IMR-90 (cell line): Measurements from ENCODE around the gene MRPL21. TPM values are rescaled to one million over a fixed set of nuclear protein-coding genes. Genes with fewer than 3 reads are reported as not detected.

ENCODE experiments used
- ATAC-seq: fragments of 200-7000 bp; cut with Tn5 transposase; 2 replicates; pipeline ENCODE4 v1.9.1; 2020; ENCODE audit warnings: low read depth, mild to moderate bottlenecking, moderate library complexity
- BruUV-seq: library from RNA; stranded (reverse); fragments of 400-500 nt; replicated peaks from 2 replicates; lab custom pipeline; 2021; lab: Mats Ljungman, UMichigan
- CTCF ChIA-PET: fragments of 300-600 bp; formaldehyde crosslinking; extraction: SDS; loops from one replicate; lab custom pipeline; 2021; ENCODE audit warnings: antibody characterized with exemption; lab: Yijun Ruan, JAX
- POLR2A ChIA-PET: fragments of 300-600 bp; sonication (Branson Sonifier 250); formaldehyde crosslinking; loops from one replicate; lab custom pipeline; 2022; ENCODE audit warnings: antibody characterized with exemption; ENCODE audit not compliant: unreplicated experiment; lab: Charles Lee
- DNase-seq: peaks from one replicate; pipeline ENCODE4 v3.0.0; 2013
- H2AFZ ChIP-seq: replicated peaks from 2 replicates; pipeline ENCODE3; 2013; ENCODE audit warnings: low read length, mild to moderate bottlenecking; ENCODE audit not compliant: poor library complexity
- H2AK5ac ChIP-seq: 2 replicates; pipeline ENCODE4 v1.6.1; 2013; ENCODE audit warnings: low read depth, low read length, inconsistent platforms
- H2AK9ac ChIP-seq: replicated peaks from 2 replicates; pipeline ENCODE3; 2013; ENCODE audit warnings: mild to moderate bottlenecking, low read depth, low read length, moderate library complexity; ENCODE audit not compliant: poor library complexity
- H2BK120ac ChIP-seq: 2 replicates; pipeline ENCODE4 v1.6.1; 2013; ENCODE audit warnings: low read depth, low read length, inconsistent platforms
- H2BK15ac ChIP-seq: 3 replicates; pipeline ENCODE4 v1.6.1; 2013; ENCODE audit warnings: low read depth, low read length, inconsistent platforms
- H2BK20ac ChIP-seq: 2 replicates; pipeline ENCODE4 v1.6.1; 2013; ENCODE audit warnings: low read depth, mild to moderate bottlenecking, inconsistent platforms, low read length, moderate library complexity
- H2BK5ac ChIP-seq: 2 replicates; pipeline ENCODE4 v1.6.1; 2013; ENCODE audit warnings: mild to moderate bottlenecking, low read depth, low read length, inconsistent platforms; ENCODE audit not compliant: poor library complexity, severe bottlenecking
- H3K14ac ChIP-seq: replicated peaks from 2 replicates; pipeline ENCODE4 v1.6.1; 2013; ENCODE audit warnings: low read depth, low read length, inconsistent platforms
- H3K18ac ChIP-seq: 2 replicates; pipeline ENCODE4 v1.6.1; 2013; ENCODE audit warnings: low read depth, low read length, control low read depth
- H3K23ac ChIP-seq: 2 replicates; pipeline ENCODE4 v1.6.1; 2013; ENCODE audit warnings: low read depth, low read length, inconsistent platforms
- H3K27ac ChIP-seq: 2 replicates; pipeline ENCODE4 v1.5.1; 2013; ENCODE audit warnings: mild to moderate bottlenecking, control low read depth, low read length; ENCODE audit not compliant: insufficient read depth
- H3K27me3 ChIP-seq: 2 replicates; pipeline ENCODE4 v1.6.1; 2013; ENCODE audit warnings: low read length; ENCODE audit not compliant: control insufficient read depth, insufficient read depth
- H3K36me3 ChIP-seq: 2 replicates; pipeline ENCODE4 v1.6.1; 2013; ENCODE audit warnings: low read length, mixed read lengths; ENCODE audit not compliant: control insufficient read depth, insufficient read depth
- H3K4ac ChIP-seq: 2 replicates; pipeline ENCODE4 v1.6.1; 2013; ENCODE audit warnings: low read depth, low read length, inconsistent platforms
- H3K4me1 ChIP-seq: 2 replicates; pipeline ENCODE4 v1.6.1; 2013; ENCODE audit warnings: low read length, mixed read lengths; ENCODE audit not compliant: control insufficient read depth, insufficient read depth
- H3K4me2 ChIP-seq: 2 replicates; pipeline ENCODE4 v1.6.1; 2013; ENCODE audit warnings: low read depth, mild to moderate bottlenecking, control low read depth, low read length, moderate library complexity
- H3K4me3 ChIP-seq: 2 replicates; pipeline ENCODE4 v1.5.1; 2013; ENCODE audit warnings: low read depth, mild to moderate bottlenecking, control low read depth, low read length, moderate library complexity; ENCODE audit not compliant: insufficient read depth
- H3K56ac ChIP-seq: 2 replicates; pipeline ENCODE4 v1.6.1; 2013; ENCODE audit warnings: low read length, inconsistent platforms; ENCODE audit not compliant: insufficient read depth; ENCODE audit errors: extremely low read depth
- H3K79me1 ChIP-seq, 2 experiments: 2 replicates each; pipeline ENCODE4 v1.6.1; 2013; ENCODE audit warnings: low read length in 2 of 2, inconsistent platforms in 1 of 2, low read depth in 1 of 2
- H3K9ac ChIP-seq: 2 replicates; pipeline ENCODE4 v1.6.1; 2013; ENCODE audit warnings: low read depth, low read length, control low read depth
- H3K9me1 ChIP-seq: 2 replicates; pipeline ENCODE4 v1.6.1; 2013; ENCODE audit warnings: low read length, inconsistent platforms; ENCODE audit not compliant: insufficient read depth
- H3K9me3 ChIP-seq: 2 replicates; pipeline ENCODE4 v1.6.1; 2013; ENCODE audit warnings: low read length; ENCODE audit not compliant: control insufficient read depth, insufficient read depth
- H4K20me1 ChIP-seq: 2 replicates; pipeline ENCODE4 v1.6.1; 2013; ENCODE audit warnings: low read length, inconsistent platforms; ENCODE audit not compliant: insufficient read depth
- H4K5ac ChIP-seq: 2 replicates; pipeline ENCODE4 v1.6.1; 2013; ENCODE audit warnings: mild to moderate bottlenecking, low read depth, low read length, control low read depth
- H4K8ac ChIP-seq, 2 experiments: 2 replicates each; pipeline ENCODE4 v1.6.1; 2013; ENCODE audit warnings: low read depth in 2 of 2, low read length in 2 of 2, control low read depth in 1 of 2, inconsistent platforms in 1 of 2
- H4K91ac ChIP-seq: 2 replicates; pipeline ENCODE4 v1.6.1; 2013; ENCODE audit warnings: low read depth, low read length, inconsistent platforms; ENCODE audit not compliant: insufficient read depth
- CEBPB ChIP-seq: IDR thresholded peaks from 2 replicates; pipeline ENCODE4 v1.6.1; 2012; ENCODE audit warnings: low read depth, low read length, improper control_type of control experiment
- CHD1 ChIP-seq: IDR thresholded peaks from 2 replicates; pipeline ENCODE4 v1.6.1; 2012; ENCODE audit warnings: low read depth, low read length, improper control_type of control experiment
- FOS ChIP-seq: fragments of 150-350 bp; IDR thresholded peaks from 2 replicates; pipeline ENCODE4 v1.6.1; 2016; ENCODE audit warnings: low read depth, low read length
- MAFK ChIP-seq: IDR thresholded peaks from 2 replicates; pipeline ENCODE4 v1.6.1; 2012; ENCODE audit warnings: low read depth, low read length, improper control_type of control experiment
- MAZ ChIP-seq: IDR thresholded peaks from 2 replicates; pipeline ENCODE4 v1.6.1; 2012; ENCODE audit warnings: low read depth, mild to moderate bottlenecking, low read length, improper control_type of control experiment, moderate library complexity, borderline replicate concordance
- MXI1 ChIP-seq: IDR thresholded peaks from 2 replicates; pipeline ENCODE4 v1.6.1; 2012; ENCODE audit warnings: low read depth, mild to moderate bottlenecking, low read length, moderate library complexity, borderline replicate concordance
- NFE2L2 ChIP-seq: fragments of 150-350 bp; IDR thresholded peaks from 2 replicates; pipeline ENCODE4 v1.6.1; 2016; ENCODE audit warnings: low read depth, mild to moderate bottlenecking, low read length
- POLR2A ChIP-seq: IDR thresholded peaks from 2 replicates; pipeline ENCODE4 v1.6.1; 2012; ENCODE audit warnings: mild to moderate bottlenecking, low read depth, low read length
- RAD21 ChIP-seq: IDR thresholded peaks from 2 replicates; pipeline ENCODE4 v1.6.1; 2012; ENCODE audit warnings: low read length, improper control_type of control experiment
- RCOR1 ChIP-seq: IDR thresholded peaks from 2 replicates; pipeline ENCODE4 v1.6.1; 2012; ENCODE audit warnings: mild to moderate bottlenecking, low read length, improper control_type of control experiment; ENCODE audit not compliant: insufficient replicate concordance
- RFX5 ChIP-seq: IDR thresholded peaks from 2 replicates; pipeline ENCODE4 v1.8.0; 2012; ENCODE audit warnings: low read depth, mild to moderate bottlenecking, low read length, moderate library complexity
- SMC3 ChIP-seq: fragments of 150-350 bp; IDR thresholded peaks from 2 replicates; pipeline ENCODE4 v1.6.1; 2016; ENCODE audit warnings: low read depth, mild to moderate bottlenecking, antibody characterized with exemption, low read length, moderate library complexity
- WGBS, 2 experiments: methylation state at CpG; one replicate each; pipeline versions ENCODE4 v1.1.5 to v1.1.7; 2013; ENCODE audit warnings: missing lambda C conversion rate in 2 of 2; ENCODE audit not compliant: insufficient read length in 1 of 2; ENCODE audit errors: extremely low coverage in 2 of 2; 5-methylcytosine and 5-hydroxymethylcytosine counted together
- dilution Hi-C: fragments of 300-500 bp; cut with HindIII; formaldehyde crosslinking; loops from one replicate; pipeline ENCODE4 v1.14.3; 2018; ENCODE audit warnings: low sequenced_read_pairs; ENCODE audit not compliant: unreplicated experiment
- in situ Hi-C: fragments of 300-500 bp; cut with MboI; formaldehyde crosslinking; loops from 3 replicates; pipeline ENCODE4 v1.14.3; 2019; ENCODE audit warnings: low sequenced_read_pairs, inconsistent platforms, mixed read lengths
- intact Hi-C: fragments of 100-400 bp; cut with micrococcal nuclease; formaldehyde crosslinking; loops from 2 replicates; pipeline ENCODE4 v1.10.0; 2022
- polyA plus RNA-seq, 3 experiments: library from polyadenylated mRNA; depleted of rRNA; stranded (reverse); fragments of >200 nt; gene quantifications; 2 replicates each; pipeline ENCODE4 v1.2.3, GENCODE V29; 2012; ENCODE audit warnings: low replicate concordance in 1 of 3
- total RNA-seq: library from RNA; depleted of rRNA; stranded (reverse); fragments of >200 nt; gene quantifications from 2 replicates; pipeline ENCODE4 v1.2.3, GENCODE V29; 2012
- TF ChIP-seq, protein P1 (sequence below): fragments of 150-350 bp; IDR thresholded peaks from 2 replicates; pipeline ENCODE4 v1.6.1; 2016; ENCODE audit warnings: low read depth, mild to moderate bottlenecking, low read length, moderate library complexity, borderline replicate concordance
- TF ChIP-seq, protein P2 (sequence below): conservative IDR thresholded peaks from 2 replicates; pipeline ENCODE4 v1.5.1; 2012; ENCODE audit warnings: mild to moderate bottlenecking, low read depth, low read length, improper control_type of control experiment
- TF ChIP-seq, protein P3 (sequence below): fragments of 150-350 bp; IDR thresholded peaks from 2 replicates; pipeline ENCODE4 v1.6.1; 2017; ENCODE audit warnings: mild to moderate bottlenecking, antibody characterized with exemption, low read length, low read depth

MRPL21 gene
- total and polyA plus RNA-seq, 2 of the 4 experiments (the other 2 are of a cell fraction) = 19.2 to 26.3 TPM

DNA sequence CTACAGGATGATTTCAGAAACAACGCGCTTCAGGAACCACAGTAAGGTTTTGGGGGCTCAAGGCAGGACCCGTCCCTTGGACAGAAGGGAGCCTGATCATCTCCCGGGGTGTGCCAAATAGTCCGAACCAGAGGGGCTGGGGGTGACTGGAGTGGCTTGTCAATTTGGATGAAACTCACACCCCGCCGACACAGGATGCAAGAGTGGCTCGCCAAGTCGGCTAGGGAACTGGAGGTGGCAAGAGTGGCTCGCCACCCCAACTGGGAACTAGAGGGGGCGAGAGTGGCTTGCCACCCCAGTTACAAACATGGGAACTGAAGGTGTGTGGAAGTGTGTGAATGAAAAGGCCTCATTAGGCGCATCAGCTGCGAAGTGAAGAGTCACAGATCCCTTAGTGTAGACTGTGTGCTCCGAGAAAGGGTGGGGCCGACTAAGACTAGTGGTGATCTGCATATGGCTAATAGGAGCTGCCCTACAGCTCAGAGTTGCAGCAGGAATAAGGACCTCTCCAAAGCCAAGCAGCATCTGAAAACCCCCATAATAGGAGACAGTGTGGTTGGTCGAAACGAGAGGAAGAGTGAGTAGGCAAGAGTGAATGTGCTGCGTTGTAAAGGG, 35.3 kb downstream of the MRPL21 start:
- Histone ChIP-seq H3K18ac (no peak overlapping the region), H2BK5ac (no peak overlapping the region), H3K36me3 (no peaks in the 10 kb centered on the region), H3K23ac (no peak overlapping the region), H3K4me1 (peaks cover 1% of the 10 kb centered on the region), H3K14ac (no peak overlapping the region), H3K9me1 (no peaks in the 10 kb centered on the region), H4K5ac (no peak overlapping the region), H3K79me1 (no peaks in the 10 kb centered on the region), H2BK120ac (no peak overlapping the region), H3K4ac (no peak overlapping the region), H3K4me3 (no peak overlapping the region), H3K27ac (no peak overlapping the region), H3K27me3 (peaks cover 29% of the 10 kb centered on the region), H4K20me1 (no peaks in the 10 kb centered on the region), H3K56ac (no peak overlapping the region), H3K4me2 (no peak overlapping the region), H2AFZ (no peak overlapping the region), H2BK15ac (no peak overlapping the region), H2AK9ac (no peak overlapping the region), H4K8ac (no peak overlapping the region), H3K9ac (no peak overlapping the region), H2AK5ac (no peak overlapping the region), H2BK20ac (no peak overlapping the region), H4K91ac (no peak overlapping the region), H3K9me3 (peaks cover 6% of the 10 kb centered on the region)
- intact Hi-C loops = no loop called here
- in situ Hi-C loops = no loop called here
- CTCF ChIA-PET = no interaction called here
- no peak for ATAC-seq
- WGBS, 2 experiments = 85% methylated on average over 6 of the region's 18 CpGs; no CpG with 5 or more reads in 1 of the 2 experiments
- BruUV-seq = no TSS peak
- POLR2A ChIA-PET = no interaction called here
- dilution Hi-C loops = no loop called here
- DNase-seq = no peak
- TF ChIP-seq, protein P1, sequence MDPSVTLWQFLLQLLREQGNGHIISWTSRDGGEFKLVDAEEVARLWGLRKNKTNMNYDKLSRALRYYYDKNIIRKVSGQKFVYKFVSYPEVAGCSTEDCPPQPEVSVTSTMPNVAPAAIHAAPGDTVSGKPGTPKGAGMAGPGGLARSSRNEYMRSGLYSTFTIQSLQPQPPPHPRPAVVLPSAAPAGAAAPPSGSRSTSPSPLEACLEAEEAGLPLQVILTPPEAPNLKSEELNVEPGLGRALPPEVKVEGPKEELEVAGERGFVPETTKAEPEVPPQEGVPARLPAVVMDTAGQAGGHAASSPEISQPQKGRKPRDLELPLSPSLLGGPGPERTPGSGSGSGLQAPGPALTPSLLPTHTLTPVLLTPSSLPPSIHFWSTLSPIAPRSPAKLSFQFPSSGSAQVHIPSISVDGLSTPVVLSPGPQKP = no peak
- TF ChIP-seq, protein P2, sequence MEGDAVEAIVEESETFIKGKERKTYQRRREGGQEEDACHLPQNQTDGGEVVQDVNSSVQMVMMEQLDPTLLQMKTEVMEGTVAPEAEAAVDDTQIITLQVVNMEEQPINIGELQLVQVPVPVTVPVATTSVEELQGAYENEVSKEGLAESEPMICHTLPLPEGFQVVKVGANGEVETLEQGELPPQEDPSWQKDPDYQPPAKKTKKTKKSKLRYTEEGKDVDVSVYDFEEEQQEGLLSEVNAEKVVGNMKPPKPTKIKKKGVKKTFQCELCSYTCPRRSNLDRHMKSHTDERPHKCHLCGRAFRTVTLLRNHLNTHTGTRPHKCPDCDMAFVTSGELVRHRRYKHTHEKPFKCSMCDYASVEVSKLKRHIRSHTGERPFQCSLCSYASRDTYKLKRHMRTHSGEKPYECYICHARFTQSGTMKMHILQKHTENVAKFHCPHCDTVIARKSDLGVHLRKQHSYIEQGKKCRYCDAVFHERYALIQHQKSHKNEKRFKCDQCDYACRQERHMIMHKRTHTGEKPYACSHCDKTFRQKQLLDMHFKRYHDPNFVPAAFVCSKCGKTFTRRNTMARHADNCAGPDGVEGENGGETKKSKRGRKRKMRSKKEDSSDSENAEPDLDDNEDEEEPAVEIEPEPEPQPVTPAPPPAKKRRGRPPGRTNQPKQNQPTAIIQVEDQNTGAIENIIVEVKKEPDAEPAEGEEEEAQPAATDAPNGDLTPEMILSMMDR = no peak
- TF ChIP-seq SMC3 = no peak
- TF ChIP-seq RFX5 = no peak
- no peak for TF ChIP-seq FOS
- TF ChIP-seq NFE2L2 = no peak
- no peak for TF ChIP-seq RAD21
- no peak for TF ChIP-seq MXI1
- TF ChIP-seq MAFK = no peak
- TF ChIP-seq, protein P3, sequence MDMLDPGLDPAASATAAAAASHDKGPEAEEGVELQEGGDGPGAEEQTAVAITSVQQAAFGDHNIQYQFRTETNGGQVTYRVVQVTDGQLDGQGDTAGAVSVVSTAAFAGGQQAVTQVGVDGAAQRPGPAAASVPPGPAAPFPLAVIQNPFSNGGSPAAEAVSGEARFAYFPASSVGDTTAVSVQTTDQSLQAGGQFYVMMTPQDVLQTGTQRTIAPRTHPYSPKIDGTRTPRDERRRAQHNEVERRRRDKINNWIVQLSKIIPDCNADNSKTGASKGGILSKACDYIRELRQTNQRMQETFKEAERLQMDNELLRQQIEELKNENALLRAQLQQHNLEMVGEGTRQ = no peak
- TF ChIP-seq RCOR1 = no peak
- no peak for TF ChIP-seq CHD1
- no peak for TF ChIP-seq POLR2A
- no peak for TF ChIP-seq CEBPB
- TF ChIP-seq MAZ = no peak
